ENCODE data around the gene PFDN6.

The PFDN6 gene

DNA sequence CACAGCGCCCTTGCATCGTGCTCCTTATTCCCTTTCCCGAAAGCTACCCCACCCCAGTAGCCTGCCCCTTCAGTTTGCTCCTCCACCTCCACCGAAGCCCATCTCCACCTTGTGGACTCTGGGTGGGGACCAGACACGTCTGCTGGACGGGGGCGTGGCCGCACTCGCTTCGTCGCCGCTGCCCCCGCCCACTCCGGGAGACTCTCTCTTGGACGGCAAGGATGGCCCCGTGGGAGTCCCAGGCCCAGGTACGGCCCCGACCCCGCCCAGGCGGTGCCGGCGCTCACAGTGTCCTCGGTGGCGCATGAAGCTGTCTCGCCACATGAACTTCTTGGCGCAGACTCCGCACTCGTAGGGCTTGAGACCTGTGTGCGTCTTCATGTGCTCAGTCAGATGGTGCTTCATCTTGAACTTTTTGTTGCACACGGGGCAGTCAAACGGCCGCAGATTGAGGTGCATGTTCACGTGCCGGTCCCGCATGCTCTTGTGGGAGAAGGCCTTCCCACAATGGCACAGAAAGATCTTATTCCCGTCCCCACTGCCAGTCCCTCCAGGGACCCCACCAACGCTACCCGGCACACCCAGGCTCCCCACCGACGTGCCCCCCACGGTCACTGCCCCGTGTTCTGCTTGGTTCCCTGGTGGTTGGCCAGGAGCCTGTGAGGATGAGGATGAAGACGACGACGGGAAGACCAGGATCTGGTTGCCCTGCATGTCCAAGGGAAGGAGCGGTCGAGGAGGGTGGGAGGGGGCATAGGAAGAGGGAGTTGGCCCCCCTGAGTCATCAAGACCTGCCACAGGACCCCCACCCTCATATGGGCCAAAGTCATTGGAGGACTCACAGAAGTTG is 25.8 kb downstream of the PFDN6 start:
- Histone ChIP-seq H3K4me2 (peak overlapping the region; percentile 85 to 100 (median 98)), H3K27me3 (no peaks in the 10 kb centered on the region), H3K27ac (peak overlapping the region; percentile 88 to 99 (median 95)), H3K4me3 (peak overlapping the region; percentile 75 to 91 (median 84)), H4K20me1 (peaks cover 26 to 62% (median 51%) of the 10 kb centered on the region in 11 experiments; a peak in 21 of 22 replicates), H3K9ac (peak overlapping the region; percentile 90 to 97 (median 92); a peak in 20 of 22 replicates), H3K9me3 (replicated peaks in 1 of 11) (no peaks in the 10 kb centered on the region), H3K36me3 (peaks cover 28 to 48% (median 39%) of the 10 kb centered on the region in 11 experiments), H3K4me1 (peaks cover 62 to 72% (median 70%) of the 10 kb centered on the region in 10 experiments)
- TF ChIP-seq Cebpa-rat (IDR thresholded peaks at IDR 0.05): no peak

GRCh38 chr6:33315793-33316602 is 26.6 kb downstream of the PFDN6 start:
- Histone ChIP-seq H3K9ac (peak overlapping the region in 1 of 11 experiments; percentile 90; a peak in 1 of 22 replicates), H3K9me3 (replicated peaks in 1 of 11) (no peaks in the 10 kb centered on the region), H3K4me1 (peaks cover 68 to 77% (median 76%) of the 10 kb centered on the region in 10 experiments), H3K4me2 (peak overlapping the region; percentile 85 to 100 (median 98); a peak in 20 of 22 replicates), H3K27ac (peak overlapping the region in 3 of 11 experiments; percentile 20 to 95 (median 92); a peak in 5 of 22 replicates), H3K36me3 (peaks cover 28 to 48% (median 39%) of the 10 kb centered on the region in 11 experiments), H3K27me3 (no peaks in the 10 kb centered on the region), H3K4me3 (0 out of 20 replicates have a peak overlapping the region, but pooled peaks of 1 of the 10 experiments have one; percentile 91), H4K20me1 (peaks cover 25 to 62% (median 50%) of the 10 kb centered on the region in 11 experiments; a peak in 21 of 22 replicates)
- no peak for TF ChIP-seq Cebpa-rat (IDR thresholded peaks at IDR 0.05)

DNA sequence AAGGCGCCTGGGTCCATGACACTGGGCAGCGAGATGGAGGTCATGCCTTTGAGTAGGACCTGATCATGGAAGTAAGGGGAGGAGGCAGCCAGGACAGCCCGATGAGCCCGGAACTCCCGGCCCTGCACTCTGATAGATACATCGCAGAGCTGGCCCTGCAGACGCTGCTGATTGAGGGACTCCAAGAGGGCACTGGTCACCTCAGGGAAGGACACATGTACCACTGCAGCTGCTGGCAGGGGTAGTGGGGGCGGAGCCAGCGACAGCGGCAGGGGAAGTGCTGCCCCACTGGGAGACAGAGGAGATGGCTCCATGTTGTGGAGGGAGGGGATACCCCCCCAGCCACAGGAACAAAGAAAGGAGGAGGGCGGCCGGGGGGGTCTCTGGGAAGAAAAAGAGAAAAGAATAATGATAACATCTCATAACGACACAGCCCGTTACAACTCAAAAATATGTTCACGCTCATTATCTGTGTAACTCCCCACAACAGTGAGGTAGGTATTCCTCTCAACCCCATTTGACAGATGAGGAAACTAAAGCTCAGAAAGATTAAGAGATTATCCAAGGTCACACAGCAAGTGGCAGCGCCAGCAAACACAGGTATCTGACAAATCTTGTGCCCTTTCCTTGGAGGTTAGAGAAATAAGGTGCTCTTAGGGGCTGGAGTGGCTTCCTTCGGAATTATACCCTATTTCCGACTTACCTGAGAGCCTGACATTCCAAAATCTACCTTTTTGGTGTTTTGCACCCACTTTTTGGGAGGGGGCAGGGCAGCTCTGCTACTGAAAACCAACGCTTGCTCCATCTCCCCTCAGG is 27.4 kb downstream of the PFDN6 start:
- Histone ChIP-seq H3K27me3 (no peaks in the 10 kb centered on the region), H3K4me1 (peaks cover 68 to 77% (median 76%) of the 10 kb centered on the region in 10 experiments), H4K20me1 (peaks cover 17 to 62% (median 48%) of the 10 kb centered on the region in 11 experiments; a peak in 21 of 22 replicates), H3K36me3 (peaks cover 30 to 46% (median 35%) of the 10 kb centered on the region in 11 experiments), H3K27ac (peak overlapping the region in 3 of 11 experiments; percentile 1 to 20 (median 11); a peak in 4 of 22 replicates), H3K4me2 (peak overlapping the region; percentile 52 to 100 (median 96)), H3K9me3 (replicated peaks in 1 of 11) (no peaks in the 10 kb centered on the region), H3K9ac (peak overlapping the region in 5 of 11 experiments; percentile 11 to 44 (median 33); a peak in 4 of 22 replicates), H3K4me3 (peak overlapping the region; percentile 44 to 73 (median 56); a peak in 19 of 20 replicates)
- no peak for TF ChIP-seq Cebpa-rat (IDR thresholded peaks at IDR 0.05)

GRCh38 chr6:33317419-33317668 is 27.9 kb downstream of the PFDN6 start:
- peak overlapping the region in 3 of 11 experiments; percentile 68 to 71 (median 70); a peak in 7 of 22 replicates for H3K27ac ChIP-seq
- H3K36me3 ChIP-seq: peaks cover 30 to 44% (median 34%) of the 10 kb centered on the region in 11 experiments
- peaks cover 11 to 59% (median 43%) of the 10 kb centered on the region in 11 experiments; a peak in 21 of 22 replicates for H4K20me1 ChIP-seq
- no peak for TF ChIP-seq Cebpa-rat (IDR thresholded peaks at IDR 0.05)
- H3K27me3 ChIP-seq: no peaks in the 10 kb centered on the region
- peak overlapping the region; percentile 52 to 100 (median 96); a peak in 17 of 22 replicates for H3K4me2 ChIP-seq
- peaks cover 67 to 75% (median 73%) of the 10 kb centered on the region in 10 experiments for H3K4me1 ChIP-seq
- peak overlapping the region; percentile 44 to 86 (median 66) for H3K4me3 ChIP-seq
- peak overlapping the region in 6 of 11 experiments; percentile 32 to 93 (median 89); a peak in 8 of 22 replicates for H3K9ac ChIP-seq
- H3K9me3 ChIP-seq (replicated peaks in 1 of 11): no peaks in the 10 kb centered on the region

GRCh38 chr6:33317669-33318425 is 28.4 kb downstream of the PFDN6 start, which contains the start of gene ZBTB22:
ZBTB22 (minus strand) TSS chr6:33317744; CDS start chr6:33316916, 828 bp downstream.
- Histone ChIP-seq H3K9me3 (replicated peaks in 1 of 11) (no peaks in the 10 kb centered on the region), H3K4me2 (peak within 1 kb of the TSS; percentile 93 to 100 (median 99)), H4K20me1 (peaks cover 8 to 54% (median 38%) of the 10 kb centered on the region in 11 experiments; a peak in 20 of 22 replicates), H3K4me1 (peaks cover 67 to 72% (median 70%) of the 10 kb centered on the region in 10 experiments), H3K36me3 (peaks cover 30 to 44% (median 34%) of the 10 kb centered on the region in 11 experiments), H3K9ac (peak within 1 kb of the TSS; percentile 64 to 94 (median 90)), H3K27ac (peak within 1 kb of the TSS in 10 of 11 experiments; percentile 38 to 71 (median 67); a peak in 20 of 22 replicates), H3K27me3 (no peaks in the 10 kb centered on the region), H3K4me3 (peak within 1 kb of the TSS; percentile 55 to 86 (median 66))
- TF ChIP-seq Cebpa-rat (IDR thresholded peaks at IDR 0.05): no peak

- no peak for TF ChIP-seq Cebpa-rat (IDR thresholded peaks at IDR 0.05)
- H3K4me2 ChIP-seq: peak overlapping the region; percentile 86 to 100 (median 96)
- no peaks in the 10 kb centered on the region for H3K27me3 ChIP-seq
- peak overlapping the region; percentile 55 to 86 (median 66) for H3K4me3 ChIP-seq
- peak overlapping the region; percentile 64 to 94 (median 90) for H3K9ac ChIP-seq
- H4K20me1 ChIP-seq: peaks cover 8 to 51% (median 35%) of the 10 kb centered on the region in 11 experiments; a peak in 20 of 22 replicates
- H3K36me3 ChIP-seq: peaks cover 30 to 44% (median 34%) of the 10 kb centered on the region in 11 experiments
- H3K27ac ChIP-seq: peak overlapping the region in 10 of 11 experiments; percentile 6 to 71 (median 65); a peak in 14 of 22 replicates
- H3K9me3 ChIP-seq (replicated peaks in 1 of 11): no peaks in the 10 kb centered on the region
- peaks cover 67 to 75% (median 72%) of the 10 kb centered on the region in 10 experiments for H3K4me1 ChIP-seq
Measured at GRCh38 chr6:33318426-33319073, 29.1 kb downstream of the PFDN6 start.

- peak overlapping the region in 7 of 10 experiments; percentile 65 to 91 (median 77); a peak in 6 of 20 replicates for H3K4me3 ChIP-seq
- H3K36me3 ChIP-seq: peaks cover 30 to 44% (median 34%) of the 10 kb centered on the region in 11 experiments
- H3K9me3 ChIP-seq (replicated peaks in 1 of 11): no peaks in the 10 kb centered on the region
- H3K27ac ChIP-seq: peak overlapping the region in 1 of 11 experiments; percentile 25; a peak in 2 of 22 replicates
- no peak for TF ChIP-seq Cebpa-rat (IDR thresholded peaks at IDR 0.05)
- H3K4me2 ChIP-seq: peak overlapping the region; percentile 86 to 100 (median 96)
- peak overlapping the region; percentile 64 to 94 (median 90); a peak in 18 of 22 replicates for H3K9ac ChIP-seq
- H3K27me3 ChIP-seq: no peaks in the 10 kb centered on the region
- H3K4me1 ChIP-seq: peaks cover 73 to 80% (median 76%) of the 10 kb centered on the region in 10 experiments
- peaks cover 8 to 51% (median 35%) of the 10 kb centered on the region in 11 experiments; a peak in 20 of 22 replicates for H4K20me1 ChIP-seq
Measured at GRCh38 chr6:33319939-33320314, 30.5 kb downstream of the PFDN6 start.

Data from BLaER1 treated with 17β-estradiol and CSF1 and Interleukin-3, amounts not matched to agents 10 nM and 100 nM (cell line).